Ureter (tissue), 1 donor: Measurements from ENCODE around the gene MED16. TPM values are rescaled to one million over a fixed set of nuclear protein-coding genes. Genes with fewer than 3 reads are reported as not detected.
"Not testable (repeated sequence)": the region's sequence is repeated elsewhere in the genome, so short reads cannot be mapped to it uniquely, and the experiment has no call there.

Experiments
- DNase-seq: peaks from one replicate; pipeline ENCODE4 v3.0.0-alpha.2; 2020; ENCODE audit warnings: low spot score
- total RNA-seq: library from RNA; stranded (reverse); gene quantifications from one replicate; pipeline ENCODE4 v1.2.4, GENCODE V29; 2023
- donor health status: DM: yes; HTN: yes; CAD: no.

The MED16 gene
- total RNA-seq, 1 donor from 2014 or later = 63.7 TPM

DNA sequence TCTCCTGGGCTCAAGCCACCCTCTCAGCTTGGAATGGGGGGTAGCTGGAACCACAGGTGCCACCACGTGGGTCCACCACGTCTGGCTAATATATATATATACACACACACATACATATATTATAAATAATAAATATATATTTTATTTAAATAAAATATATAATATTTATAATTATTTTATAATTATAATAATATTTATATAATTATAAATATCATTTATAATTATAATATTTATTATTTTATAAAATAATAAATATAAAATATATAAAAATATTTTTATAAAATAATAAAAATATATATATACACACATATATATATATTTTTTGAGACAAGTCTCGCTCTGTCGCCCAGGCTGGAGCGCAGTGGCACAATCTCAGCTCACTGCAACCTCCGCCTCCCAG is 38.4 kb downstream of the MED16 start:
- DNase-seq = no peak

DNA sequence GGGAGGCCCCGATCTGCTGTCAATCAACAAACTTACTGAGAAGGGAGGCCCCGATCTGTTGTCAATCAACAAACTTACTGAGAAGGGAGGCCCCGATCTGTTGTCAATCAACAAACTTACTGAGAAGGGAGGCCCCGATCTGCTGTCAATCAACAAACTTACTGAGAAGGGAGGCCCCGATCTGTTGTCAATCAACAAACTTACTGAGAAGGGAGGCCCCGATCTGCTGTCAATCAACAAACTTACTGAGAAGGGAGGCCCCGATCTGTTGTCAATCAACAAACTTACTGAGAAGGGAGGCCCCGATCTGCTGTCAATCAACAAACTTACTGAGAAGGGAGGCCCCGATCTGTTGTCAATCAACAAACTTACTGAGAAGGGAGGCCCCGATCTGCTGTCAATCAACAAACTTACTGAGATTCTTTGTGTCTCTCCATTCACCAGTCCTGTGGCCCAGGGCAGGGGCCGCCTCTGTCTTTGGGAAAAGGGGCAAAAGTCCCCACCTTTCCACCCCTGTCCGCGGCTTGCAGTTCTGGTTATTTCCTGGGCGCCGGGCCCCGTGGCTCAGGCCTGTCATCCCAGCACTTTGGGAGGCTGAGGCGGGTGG is 39.3 kb downstream of the MED16 start:
- DNase-seq = not testable (repeated sequence)

DNA sequence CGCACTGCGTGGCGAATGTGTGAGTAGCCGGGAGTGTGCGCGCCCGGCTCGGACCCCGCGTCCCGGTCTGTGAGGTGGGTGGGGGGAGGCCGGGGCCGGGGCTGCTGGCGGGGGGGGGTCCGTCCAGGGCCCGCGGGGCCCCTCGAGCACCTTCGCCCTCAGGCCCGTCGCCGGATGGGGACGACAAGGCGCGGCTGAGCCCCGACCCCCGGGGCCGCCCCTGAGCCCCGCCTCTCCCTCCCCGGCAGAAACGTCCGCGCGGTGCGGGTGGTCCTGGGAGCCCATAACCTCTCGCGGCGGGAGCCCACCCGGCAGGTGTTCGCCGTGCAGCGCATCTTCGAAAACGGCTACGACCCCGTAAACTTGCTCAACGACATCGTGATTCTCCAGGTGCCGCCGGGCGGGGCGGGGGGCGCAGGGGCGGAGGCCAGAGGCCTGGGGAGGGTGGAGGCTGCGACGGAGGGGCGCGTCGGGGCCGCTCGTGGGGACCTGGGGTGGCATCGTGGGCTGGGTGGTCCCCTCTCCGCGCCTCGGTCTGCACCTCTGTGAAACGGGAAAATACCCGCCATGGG is 39.9 kb downstream of the MED16 start:
- DNase-seq = no peak

DNA sequence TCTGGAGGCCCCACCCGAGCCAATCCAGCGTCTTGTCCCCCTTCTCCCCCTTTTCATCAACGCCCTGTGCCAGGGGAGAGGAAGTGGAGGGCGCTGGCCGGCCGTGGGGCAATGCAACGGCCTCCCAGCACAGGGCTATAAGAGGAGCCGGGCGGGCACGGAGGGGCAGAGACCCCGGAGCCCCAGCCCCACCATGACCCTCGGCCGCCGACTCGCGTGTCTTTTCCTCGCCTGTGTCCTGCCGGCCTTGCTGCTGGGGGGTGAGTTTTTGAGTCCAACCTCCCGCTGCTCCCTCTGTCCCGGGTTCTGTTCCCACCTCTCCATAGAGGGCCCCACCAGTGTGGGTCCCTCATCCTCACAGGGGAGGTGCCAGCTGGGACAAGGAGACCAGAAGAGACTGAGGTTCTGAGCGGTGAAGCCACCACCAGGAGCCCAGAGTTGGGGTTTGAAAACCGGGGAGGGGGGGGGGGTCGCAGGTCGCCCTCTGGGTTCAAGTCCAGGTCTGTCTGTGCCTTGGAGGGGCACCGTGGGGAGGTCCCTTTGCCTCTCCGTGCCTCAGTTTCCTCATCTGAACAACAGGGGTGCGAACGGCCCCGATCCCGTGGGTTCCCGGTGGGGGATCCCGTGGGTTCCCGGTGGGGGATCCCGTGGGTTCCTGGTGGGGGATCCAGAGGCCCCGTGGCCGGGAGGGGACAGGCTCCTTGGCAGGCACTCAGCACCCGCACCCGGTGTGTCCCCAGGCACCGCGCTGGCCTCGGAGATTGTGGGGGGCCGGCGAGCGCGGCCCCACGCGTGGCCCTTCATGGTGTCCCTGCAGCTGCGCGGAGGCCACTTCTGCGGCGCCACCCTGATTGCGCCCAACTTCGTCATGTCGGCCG is 40.6 kb downstream of the MED16 start, which contains the start of gene ELANE:
ELANE (plus strand) TSS at position 168 of the 878 bp plus-strand sequence; CDS start at position 194, 26 bp downstream.
- no peak for DNase-seq

DNA sequence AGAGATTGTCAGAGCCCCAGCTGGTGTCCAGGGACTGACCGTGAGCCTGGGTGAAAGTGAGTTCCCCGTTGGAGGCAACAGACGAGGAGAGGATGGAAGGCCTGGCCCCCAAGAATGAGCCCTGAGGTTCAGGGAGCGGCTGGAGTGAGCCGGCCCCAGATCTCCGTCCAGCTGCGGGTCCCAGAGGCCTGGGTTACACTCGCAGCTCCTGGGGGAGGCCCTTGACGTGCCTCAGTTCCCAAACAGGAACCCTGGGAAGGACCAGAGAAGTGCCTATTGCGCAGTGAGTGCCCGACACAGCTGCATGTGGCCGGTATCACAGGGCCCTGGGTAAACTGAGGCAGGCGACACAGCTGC is 42.0 kb downstream of the MED16 start:
- DNase-seq = no peak

DNA sequence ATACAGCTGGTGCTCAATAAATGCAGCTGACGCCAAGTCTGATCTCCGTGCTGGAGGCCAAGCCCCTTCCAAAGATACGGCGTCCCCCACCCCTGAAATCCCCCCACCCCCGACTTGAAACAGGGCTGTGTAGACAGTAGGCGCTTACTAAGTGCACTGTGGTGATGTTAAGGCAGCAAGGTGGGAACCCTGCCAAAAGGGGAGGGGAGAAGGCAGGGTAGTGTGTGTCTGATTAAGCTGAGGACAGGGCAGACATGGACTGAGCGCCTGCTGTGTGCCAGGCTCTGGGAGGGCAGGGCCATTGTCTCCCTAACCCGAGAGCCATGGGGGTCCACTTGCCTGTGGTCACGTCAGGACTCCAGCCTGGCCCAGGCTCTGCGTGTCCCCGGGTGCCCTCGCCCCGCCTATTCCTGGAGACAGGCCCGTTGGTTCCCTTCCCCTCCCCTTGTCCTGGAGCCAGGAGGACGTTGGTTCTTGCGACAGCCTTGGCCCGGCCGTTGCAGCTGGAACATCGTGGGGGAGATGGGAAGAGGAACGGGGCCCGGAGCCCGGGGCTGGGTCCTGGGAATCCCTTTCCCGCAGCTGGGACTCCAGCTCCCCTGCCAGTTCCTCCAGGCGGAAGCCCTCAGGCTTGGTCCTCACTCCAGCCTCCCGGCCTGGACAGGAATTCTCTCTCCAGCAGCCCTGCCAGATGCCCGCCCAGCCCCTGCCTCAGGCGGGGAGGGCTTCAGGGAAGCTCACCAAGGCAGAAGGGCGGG is 42.6 kb downstream of the MED16 start:
- DNase-seq = peak; percentile 91

DNA sequence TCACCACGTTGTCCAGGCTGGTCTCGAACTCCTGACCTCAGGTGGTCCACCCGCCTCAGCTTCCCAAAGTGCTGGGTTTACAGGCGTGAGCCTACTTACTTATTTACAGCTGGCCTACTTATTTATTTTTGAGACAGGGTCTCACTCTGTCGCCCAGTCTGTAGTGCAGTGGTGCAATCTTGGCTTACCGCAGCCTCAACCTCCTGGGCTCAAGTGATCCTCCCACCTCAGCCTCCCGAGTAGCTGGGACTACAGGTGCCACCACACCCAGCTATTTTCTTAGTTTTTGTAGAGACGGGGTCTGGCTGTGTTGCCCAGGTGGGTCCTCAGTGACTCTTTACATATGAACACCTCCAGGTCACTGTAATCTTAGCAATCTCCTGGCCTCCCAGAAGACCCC is 43.8 kb downstream of the MED16 start:
- DNase-seq = not testable (repeated sequence)

DNA sequence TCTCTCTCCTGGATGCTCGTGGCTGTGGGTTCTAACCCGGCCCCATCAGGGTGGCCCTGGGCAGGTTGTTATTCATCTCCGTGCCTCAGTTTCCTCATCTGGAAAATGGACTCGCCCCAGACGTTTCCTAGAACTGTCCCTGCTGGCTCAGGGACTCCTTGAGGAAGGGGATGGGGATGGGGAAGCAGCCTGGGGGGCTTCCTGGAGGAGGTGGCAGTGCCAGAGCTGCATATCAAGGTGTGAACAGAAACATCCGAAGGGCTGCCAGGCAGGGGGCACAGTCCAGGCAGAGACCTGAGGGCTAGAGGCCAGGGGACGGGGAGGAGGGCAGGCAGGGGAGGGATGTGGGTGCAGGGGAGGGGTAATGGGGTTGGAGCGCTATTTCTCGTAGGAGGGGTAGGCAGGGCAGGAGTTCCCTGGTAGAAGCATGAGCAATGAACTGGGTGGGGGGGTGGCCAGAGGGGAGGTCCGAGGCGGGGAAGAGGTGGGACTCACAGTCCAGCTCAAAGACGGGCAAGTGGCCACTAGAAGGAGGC is 44.5 kb downstream of the MED16 start:
- DNase-seq = no peak

DNA sequence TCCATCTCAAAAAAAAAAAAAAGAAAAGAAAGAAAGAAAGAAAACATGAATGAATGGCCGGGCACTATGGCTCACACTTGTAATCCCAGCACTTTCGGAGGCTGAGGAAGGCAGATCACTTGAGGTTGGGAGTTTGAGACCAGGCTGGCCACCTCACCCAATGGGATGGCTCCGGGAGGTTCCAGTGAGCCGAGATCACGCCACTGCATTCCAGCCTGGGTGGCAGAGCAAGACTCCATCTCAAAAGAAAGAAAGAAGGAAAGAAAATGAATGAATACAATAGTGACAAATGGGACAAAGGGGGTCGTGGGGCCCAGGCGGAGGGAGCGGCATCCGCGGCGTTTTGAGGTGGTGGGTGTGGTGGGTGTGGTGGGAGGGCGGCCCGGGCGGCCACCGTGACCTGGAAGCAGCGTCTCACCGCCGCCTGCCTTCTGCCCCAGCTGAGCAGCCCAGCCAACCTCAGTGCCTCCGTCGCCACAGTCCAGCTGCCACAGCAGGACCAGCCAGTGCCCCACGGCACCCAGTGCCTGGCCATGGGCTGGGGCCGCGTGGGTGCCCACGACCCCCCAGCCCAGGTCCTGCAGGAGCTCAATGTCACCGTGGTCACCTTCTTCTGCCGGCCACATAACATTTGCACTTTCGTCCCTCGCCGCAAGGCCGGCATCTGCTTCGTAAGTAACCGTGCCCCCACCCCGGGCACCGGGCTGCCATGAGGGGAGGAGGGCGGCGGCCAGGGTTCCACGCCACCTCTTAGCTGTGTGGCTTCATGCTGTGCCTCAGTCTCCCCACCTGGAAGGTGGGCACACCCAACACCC is 47.1 kb downstream of the MED16 start:
- DNase-seq = no peak

DNA sequence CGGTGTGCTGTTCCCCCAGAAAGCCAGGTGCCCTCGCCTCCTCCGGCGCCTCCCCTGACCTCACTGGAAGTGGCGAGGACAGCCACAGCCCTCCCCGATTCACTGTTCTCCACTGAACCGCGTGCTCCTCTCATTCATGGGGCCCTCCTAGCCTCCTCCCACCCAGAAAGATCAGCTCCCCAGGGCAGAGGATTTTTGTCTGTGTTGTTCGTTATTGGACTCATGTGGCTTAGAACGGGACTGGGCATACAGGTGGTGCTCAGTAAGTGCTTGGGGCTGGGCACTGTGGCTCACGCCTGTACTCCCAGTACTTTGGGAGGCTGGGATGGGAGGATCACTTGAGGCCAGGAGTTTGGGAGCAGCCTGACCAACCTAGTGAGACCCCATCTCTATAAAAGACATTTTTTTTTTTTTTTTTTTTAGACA is 48.4 kb downstream of the MED16 start:
- DNase-seq = no peak

DNA sequence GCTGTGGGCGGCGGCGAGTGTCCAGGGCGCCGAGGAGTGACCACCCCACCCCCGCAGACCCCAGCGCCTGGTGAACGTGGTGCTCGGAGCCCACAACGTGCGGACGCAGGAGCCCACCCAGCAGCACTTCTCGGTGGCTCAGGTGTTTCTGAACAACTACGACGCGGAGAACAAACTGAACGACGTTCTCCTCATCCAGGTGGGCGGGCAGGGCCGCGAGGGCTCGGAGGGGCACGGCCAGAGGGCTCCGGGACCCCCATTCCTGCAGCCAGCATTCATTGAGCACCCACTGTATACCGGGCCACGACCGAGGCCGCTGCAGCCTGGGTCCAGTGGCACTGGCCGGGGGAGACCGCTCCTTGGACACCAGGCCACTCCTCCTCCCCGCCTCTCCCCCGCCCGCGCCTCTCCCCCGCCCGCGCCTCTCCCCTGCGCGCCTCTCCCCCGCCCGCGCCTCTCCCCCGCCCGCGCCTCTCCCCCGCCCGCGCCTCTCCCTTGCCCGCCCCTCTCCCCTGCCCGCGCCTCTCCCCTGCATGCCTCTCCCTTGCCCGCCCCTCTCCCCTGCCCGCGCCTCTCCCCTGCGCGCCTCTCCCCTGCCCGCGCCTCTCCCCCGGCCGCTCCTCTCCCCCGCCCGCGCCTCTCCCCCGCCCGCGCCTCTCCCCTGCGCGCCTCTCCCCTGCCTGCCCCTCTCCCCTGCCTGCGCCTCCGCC is 49.0 kb downstream of the MED16 start:
- DNase-seq = no peak

DNA sequence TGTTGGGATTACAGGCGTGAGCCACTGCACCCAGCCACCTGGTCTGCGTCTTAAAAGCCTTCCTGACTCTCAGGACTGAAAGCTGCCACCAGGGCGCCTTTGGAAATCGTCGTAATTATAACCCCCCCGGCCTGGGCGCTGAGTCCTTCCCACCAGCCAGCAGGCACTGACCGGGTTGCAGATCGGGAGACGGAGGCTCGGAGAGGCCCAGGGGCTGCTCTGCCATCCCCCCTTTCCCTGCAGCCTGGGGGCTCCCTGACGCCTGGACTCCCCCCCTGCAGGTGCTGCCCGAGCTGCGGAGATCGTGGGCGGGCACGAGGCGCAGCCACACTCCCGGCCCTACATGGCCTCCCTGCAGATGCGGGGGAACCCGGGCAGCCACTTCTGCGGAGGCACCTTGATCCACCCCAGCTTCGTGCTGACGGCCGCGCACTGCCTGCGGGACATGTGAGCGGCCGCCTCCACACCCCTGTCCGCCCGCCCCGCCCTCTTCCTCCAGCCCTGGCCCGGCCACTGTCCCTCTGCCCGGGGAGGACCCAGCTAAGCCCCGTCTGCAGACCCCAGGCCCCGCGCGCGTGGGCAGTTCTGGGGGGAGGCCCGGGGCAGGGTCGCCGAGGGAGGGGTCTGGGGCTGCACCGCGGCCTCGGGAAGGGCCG is 49.7 kb downstream of the MED16 start:
- DNase-seq = no peak

DNA sequence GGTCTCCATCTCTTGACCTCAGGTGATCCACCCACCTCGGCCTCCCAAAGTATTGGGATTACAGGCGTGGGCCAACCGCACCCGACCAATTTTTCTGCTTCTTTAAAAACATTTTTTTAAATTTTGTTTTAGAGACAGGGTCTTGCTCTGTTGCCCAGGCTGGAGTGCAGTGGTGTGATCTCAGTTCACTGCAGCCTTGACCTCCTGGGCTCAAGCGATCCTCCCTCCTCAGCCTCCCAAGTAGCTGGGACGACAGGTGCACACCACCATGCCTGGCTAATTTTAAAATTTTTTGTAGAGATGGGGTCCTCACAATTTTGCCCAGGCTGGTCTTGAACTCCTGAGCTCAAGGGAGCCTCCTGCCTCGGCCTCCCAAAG is 50.2 kb downstream of the MED16 start:
- not testable (repeated sequence) for DNase-seq

DNA sequence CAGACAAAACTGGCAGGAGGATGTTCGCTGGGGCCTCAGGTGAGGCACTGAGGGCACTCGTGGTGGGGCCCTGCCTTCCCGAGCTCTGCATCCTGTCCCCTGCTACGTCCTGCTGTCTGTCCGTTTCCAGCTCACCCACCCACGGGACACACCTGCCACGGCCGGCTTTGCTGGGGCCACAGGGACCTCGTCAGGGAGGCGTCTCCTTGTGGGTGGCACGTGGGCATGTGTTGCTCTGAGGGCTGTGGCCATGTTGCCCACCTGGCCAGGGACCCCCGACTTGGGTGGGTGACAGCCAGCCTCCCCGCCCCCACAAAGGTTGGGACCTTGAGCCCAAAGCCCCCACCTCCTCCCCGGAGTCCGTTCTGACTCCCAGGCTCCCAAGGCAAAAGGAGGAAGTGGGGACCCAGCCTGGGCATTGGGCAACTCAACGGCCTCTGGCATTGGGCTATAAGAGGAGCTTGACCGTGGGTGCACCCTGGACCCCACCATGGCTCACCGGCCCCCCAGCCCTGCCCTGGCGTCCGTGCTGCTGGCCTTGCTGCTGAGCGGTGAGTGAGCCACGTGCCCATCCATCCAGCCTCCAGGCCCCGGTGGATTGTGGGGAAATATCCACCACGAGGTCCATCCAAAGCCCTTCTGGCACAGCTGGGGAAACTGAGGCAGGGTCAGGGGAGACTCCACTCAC is 52.3 kb downstream of the MED16 start, which contains the start of gene PRTN3:
PRTN3 (plus strand) TSS at position 481 of the 688 bp plus-strand sequence; CDS start at position 491, 10 bp downstream.
- no peak for DNase-seq

DNA sequence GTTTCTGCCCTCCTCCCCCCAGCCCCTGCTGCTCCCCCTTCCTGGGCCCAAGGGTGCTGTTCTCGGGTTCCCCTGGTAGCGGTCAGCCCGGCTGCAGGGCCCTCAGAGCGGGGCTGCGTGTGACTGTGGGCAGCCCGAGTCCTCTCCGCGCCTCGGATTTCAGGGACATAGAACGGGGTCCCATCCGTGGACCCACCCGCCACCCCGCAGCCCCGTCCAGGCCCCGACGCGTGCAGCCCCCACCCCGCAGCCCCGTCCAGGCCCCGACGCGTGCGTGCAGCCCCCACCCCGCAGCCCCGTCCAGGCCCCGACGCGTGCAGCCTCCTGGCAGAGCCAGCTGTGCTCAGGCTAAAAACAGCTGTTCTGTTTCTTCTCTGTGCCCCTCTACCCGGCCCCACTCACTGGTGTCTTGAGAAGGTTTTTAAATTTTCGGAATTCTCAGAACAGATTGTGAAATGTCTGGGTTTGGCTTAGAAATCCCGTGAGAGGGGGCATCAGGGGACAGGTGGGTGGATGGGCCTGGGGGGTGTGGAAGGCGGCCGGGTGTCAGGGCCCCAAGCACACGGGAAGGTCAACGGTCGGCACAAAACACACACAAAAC is 57.7 kb downstream of the MED16 start:
- DNase-seq = no peak

DNA sequence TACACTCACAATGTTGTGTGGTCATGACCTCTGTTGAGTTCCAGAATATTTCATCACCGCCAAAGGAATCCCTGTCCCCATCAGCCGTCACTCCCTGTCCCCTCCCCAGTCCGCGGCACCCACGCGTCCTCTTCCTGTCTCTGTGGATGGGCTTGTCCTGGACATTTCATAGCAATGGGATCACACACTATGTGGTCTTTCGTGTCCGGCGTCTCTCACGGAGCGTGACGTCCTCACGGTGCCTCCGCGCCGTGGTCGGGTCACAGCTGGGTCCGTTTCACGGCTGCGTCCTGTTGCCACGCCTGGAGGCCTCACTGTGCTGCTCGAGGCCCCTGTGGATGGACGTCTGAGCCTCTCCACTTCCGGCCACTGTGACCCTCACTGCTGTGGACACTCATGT is 58.8 kb downstream of the MED16 start:
- no peak for DNase-seq

DNA sequence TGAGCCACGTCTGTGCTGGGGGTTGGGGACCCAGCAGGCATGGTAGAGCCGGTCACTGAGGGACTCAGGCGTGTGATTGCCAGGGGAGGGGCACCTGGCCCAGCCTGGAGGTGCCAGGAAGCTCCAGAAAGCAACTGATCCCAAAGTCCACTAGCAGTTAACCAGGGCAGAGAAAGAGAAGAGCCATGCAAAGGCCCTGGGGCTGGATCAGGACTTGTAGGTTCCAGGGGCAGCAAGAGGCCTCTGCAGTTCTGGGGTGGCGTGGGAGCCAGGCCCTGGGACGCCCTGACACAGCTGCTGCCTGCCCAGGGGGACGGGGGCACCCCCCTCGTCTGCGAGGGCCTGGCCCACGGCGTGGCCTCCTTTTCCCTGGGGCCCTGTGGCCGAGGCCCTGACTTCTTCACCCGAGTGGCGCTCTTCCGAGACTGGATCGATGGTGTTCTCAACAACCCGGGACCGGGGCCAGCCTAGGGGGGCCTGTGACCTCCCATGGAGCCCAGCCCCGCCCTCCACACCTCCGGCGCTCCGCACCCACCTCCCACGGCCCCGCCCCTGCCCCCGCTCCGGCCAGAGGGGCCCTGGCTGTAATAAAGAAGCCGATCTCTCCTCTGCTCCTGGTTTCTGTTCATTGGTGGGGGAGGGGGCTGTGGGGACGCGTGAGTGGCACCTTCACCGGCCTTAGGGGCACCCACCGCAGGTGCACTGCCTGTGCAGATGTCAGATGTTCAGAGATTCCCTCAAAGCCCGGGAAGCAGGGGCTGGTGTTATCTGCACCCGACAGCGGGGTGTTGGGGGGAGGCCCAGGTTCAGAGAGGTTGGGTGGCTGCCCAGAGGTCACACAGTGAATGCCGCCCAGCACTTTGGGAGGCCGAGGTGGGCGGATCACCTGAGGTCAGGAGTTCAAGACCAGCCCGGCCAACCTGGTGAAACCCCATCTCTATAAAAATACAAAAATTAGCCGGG is 61.3 kb downstream of the MED16 start:
- DNase-seq = no peak
